ENCODE results near the gene DMRTA2.

GRCh38 chr1:50417507-50417906 lies 5.7 kb downstream of the DMRTA2 start:
- no peak for TF ChIP-seq CREB5 (CRISPR knock-in tag; IDR thresholded peaks at IDR 0.05; ENCODE audit: low read depth)
- TF ChIP-seq ARNTL (CRISPR knock-in tag; IDR thresholded peaks at IDR 0.05; ENCODE audit: borderline replicate concordance, low read depth) = no peak
- no peak for TF ChIP-seq PATZ1 (CRISPR knock-in tag; IDR thresholded peaks at IDR 0.05; ENCODE audit: borderline replicate concordance)
- no peak for TF ChIP-seq GLIS3 (CRISPR knock-in tag; IDR thresholded peaks at IDR 0.05)
- no peak for TF ChIP-seq OSR1 (CRISPR knock-in tag; IDR thresholded peaks at IDR 0.05)
- no peak for TF ChIP-seq ZNF8 (CRISPR knock-in tag; IDR thresholded peaks at IDR 0.05)
- no peak for TF ChIP-seq BACH2 (CRISPR knock-in tag; IDR thresholded peaks at IDR 0.05; ENCODE audit: borderline replicate concordance)
- TF ChIP-seq ZNF70 (CRISPR knock-in tag; IDR thresholded peaks at IDR 0.05) = no peak
- TF ChIP-seq ESRRG (CRISPR knock-in tag; IDR thresholded peaks at IDR 0.05) = no peak
- TF ChIP-seq CSDC2 (CRISPR knock-in tag; IDR thresholded peaks at IDR 0.05) = no peak
- no peak for TF ChIP-seq PPARA (CRISPR knock-in tag; IDR thresholded peaks at IDR 0.05; ENCODE audit: borderline replicate concordance)
- no peak for TF ChIP-seq RARB (CRISPR knock-in tag; IDR thresholded peaks at IDR 0.05)
- no peak for TF ChIP-seq TOX (CRISPR knock-in tag; IDR thresholded peaks at IDR 0.05; ENCODE audit: borderline replicate concordance)
- no peak for TF ChIP-seq ZFP30 (CRISPR knock-in tag; IDR thresholded peaks at IDR 0.05)

Measured in SK-N-SH treated with all-trans-retinoic acid at 6 μM for 48 hours (cell line).